Measurements from ENCODE around the gene ZNF185.
"Not testable (repeated sequence)": the region's sequence is repeated elsewhere in the genome, so short reads cannot be mapped to it uniquely, and the experiment has no call there.

The ZNF185 gene

DNA sequence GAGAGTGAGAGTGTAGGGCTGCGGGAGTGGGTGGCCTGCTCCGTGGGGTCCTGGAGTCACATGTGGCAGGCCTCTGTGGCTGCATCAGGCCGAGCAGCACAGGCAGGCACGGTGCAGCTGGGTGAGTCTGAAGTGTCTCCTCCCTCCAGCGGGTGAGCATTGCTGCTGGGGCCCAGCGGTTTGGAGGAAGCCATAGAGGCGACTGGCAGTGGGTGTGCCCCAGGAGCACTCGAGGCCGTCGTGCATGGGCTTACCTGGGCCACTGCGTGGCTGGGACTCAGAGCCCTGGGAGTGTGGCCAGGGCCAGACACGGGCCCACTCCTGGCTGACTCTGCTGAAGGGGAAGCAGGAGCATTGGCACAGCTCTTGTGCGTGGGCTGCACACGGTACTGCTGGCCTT, 10.6 kb downstream of the ZNF185 start:
- ATAC-seq (ENCODE audit: low read depth) = no peak
- TF ChIP-seq, protein P1, sequence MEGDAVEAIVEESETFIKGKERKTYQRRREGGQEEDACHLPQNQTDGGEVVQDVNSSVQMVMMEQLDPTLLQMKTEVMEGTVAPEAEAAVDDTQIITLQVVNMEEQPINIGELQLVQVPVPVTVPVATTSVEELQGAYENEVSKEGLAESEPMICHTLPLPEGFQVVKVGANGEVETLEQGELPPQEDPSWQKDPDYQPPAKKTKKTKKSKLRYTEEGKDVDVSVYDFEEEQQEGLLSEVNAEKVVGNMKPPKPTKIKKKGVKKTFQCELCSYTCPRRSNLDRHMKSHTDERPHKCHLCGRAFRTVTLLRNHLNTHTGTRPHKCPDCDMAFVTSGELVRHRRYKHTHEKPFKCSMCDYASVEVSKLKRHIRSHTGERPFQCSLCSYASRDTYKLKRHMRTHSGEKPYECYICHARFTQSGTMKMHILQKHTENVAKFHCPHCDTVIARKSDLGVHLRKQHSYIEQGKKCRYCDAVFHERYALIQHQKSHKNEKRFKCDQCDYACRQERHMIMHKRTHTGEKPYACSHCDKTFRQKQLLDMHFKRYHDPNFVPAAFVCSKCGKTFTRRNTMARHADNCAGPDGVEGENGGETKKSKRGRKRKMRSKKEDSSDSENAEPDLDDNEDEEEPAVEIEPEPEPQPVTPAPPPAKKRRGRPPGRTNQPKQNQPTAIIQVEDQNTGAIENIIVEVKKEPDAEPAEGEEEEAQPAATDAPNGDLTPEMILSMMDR (IDR thresholded peaks at IDR 0.05; ENCODE audit: poor library complexity, severe bottlenecking) = no peak
- Histone ChIP-seq H3K36me3 (ENCODE audit: low read depth) (no peaks in the 10 kb centered on the region), H3K9me3 (ENCODE audit: severe bottlenecking) (no peaks in the 10 kb centered on the region), H3K4me3 (ENCODE audit: severe bottlenecking) (no peak overlapping the region), H3K27me3 (ENCODE audit: insufficient read depth, poor library complexity, severe bottlenecking) (no peaks in the 10 kb centered on the region), H3K27ac (ENCODE audit: poor library complexity, severe bottlenecking) (no peak overlapping the region), H3K4me1 (ENCODE audit: insufficient read depth, poor library complexity, severe bottlenecking) (no peaks in the 10 kb centered on the region)
- DNase-seq (ENCODE audit: low spot score) = no peak

DNA sequence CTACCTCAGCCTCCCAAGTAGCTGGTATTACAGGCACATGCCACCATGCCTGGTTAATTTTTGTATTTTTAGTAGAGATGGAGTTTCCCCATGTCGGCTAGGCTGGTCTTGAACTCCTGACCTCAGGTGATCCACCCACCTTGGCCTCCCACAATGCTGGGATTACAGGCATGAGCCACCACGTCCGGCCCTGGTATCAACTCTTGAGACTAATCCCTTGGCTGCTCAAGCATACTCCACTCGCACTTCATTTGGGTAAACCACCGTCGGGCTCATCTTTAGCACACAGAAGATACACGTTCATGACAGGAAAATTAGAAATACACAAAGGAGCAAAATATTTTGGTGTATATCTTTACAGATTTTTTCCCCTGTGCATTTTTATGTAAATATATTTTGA, 12.2 kb downstream of the ZNF185 start:
- H3K4me1 ChIP-seq (ENCODE audit: insufficient read depth, poor library complexity, severe bottlenecking); H3K36me3 ChIP-seq (ENCODE audit: low read depth); H3K9me3 ChIP-seq (ENCODE audit: severe bottlenecking); ATAC-seq (ENCODE audit: low read depth); H3K27me3 ChIP-seq (ENCODE audit: insufficient read depth, poor library complexity, severe bottlenecking); H3K27ac ChIP-seq (ENCODE audit: poor library complexity, severe bottlenecking); DNase-seq (ENCODE audit: low spot score); H3K4me3 ChIP-seq (ENCODE audit: severe bottlenecking): not testable (repeated sequence)

DNA sequence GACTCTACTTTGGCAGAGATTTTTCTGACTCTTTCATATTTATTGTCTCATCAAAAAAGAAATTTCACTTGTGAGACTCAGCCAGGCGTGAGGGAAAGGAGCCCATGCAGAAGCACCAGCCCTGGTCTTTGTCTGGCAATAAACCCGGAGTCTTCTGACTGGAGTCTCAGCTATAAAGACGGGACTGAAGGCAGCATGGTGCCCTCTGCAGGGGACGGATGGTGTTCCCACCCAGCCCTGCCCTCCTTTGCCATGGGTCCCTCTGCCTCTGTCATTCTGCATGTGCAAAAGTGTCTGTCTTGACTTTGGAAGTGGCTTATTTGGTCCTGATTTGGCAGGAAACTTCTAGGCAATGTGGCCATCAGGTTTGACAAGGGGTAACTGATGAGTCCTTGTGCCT, 14.2 kb downstream of the ZNF185 start:
- DNase-seq (ENCODE audit: low spot score) (no peak), ATAC-seq (ENCODE audit: low read depth) (no peak)
- H3K9me3 ChIP-seq (ENCODE audit: severe bottlenecking) = no peaks in the 10 kb centered on the region
- TF ChIP-seq, protein P1 (IDR thresholded peaks at IDR 0.05; ENCODE audit: poor library complexity, severe bottlenecking) = no peak
- no peaks in the 10 kb centered on the region; the same call in 1 of the 2 replicates for H3K36me3 ChIP-seq (ENCODE audit: low read depth)
- H3K27ac ChIP-seq (ENCODE audit: poor library complexity, severe bottlenecking) = no peak overlapping the region
- H3K27me3 ChIP-seq (ENCODE audit: insufficient read depth, poor library complexity, severe bottlenecking) = no peaks in the 10 kb centered on the region
- no peaks in the 10 kb centered on the region for H3K4me1 ChIP-seq (ENCODE audit: insufficient read depth, poor library complexity, severe bottlenecking)
- no peak overlapping the region for H3K4me3 ChIP-seq (ENCODE audit: severe bottlenecking)

DNA sequence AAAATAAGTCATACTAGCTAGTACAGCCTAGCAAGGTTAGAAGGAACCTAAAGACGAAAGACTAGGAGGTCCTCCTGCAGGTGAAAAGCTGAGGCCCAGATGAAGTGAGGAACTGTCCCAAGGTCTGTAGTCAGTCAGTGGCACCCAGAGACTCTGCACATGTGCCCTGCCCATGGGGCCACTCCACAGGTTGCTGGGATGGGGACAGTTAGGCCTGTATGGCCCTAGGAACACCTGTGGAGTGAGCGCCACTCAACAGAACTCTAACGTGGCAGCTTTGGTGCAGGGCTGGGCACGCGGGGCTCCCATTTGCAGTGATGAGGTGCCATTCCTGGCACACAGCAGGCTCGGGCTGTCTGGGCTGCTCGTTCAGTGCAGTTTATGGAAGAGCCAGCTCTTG, 14.8 kb downstream of the ZNF185 start:
- ATAC-seq (ENCODE audit: low read depth) = no peak
- H3K4me1 ChIP-seq (ENCODE audit: insufficient read depth, poor library complexity, severe bottlenecking) = no peaks in the 10 kb centered on the region
- no peaks in the 10 kb centered on the region for H3K9me3 ChIP-seq (ENCODE audit: severe bottlenecking)

DNA sequence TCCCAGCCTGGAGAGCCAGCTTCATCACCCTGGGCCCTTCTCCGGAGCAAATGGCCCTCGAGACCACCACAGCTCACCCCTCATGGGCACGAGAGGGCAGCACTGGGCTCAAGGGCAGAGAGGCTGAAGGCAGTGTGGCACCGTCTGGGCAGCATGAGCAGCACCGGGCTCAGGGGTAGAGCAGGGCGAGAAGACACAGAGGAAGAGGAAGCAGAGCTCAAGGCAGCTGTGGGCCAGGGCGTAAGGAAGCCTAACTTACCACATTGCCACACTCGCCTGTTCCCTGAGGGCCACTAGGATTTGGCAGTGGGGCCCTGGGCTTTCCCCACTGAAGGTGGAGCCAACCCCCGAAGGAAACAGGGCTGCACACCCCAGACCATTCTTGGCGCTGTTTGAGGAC, 15.5 kb downstream of the ZNF185 start:
- ATAC-seq (ENCODE audit: low read depth) = no peak

More for the DNA sequence above, 14.8 kb downstream of the ZNF185 start:
- peaks cover 3% of the 10 kb centered on the region; the same call in 1 of the 2 replicates for H3K36me3 ChIP-seq (ENCODE audit: low read depth)
- no peaks in the 10 kb centered on the region for H3K27me3 ChIP-seq (ENCODE audit: insufficient read depth, poor library complexity, severe bottlenecking)
- no peak overlapping the region for H3K4me3 ChIP-seq (ENCODE audit: severe bottlenecking)
- H3K27ac ChIP-seq (ENCODE audit: poor library complexity, severe bottlenecking) = no peak overlapping the region
- no peak for DNase-seq (ENCODE audit: low spot score)
- TF ChIP-seq, protein P1 (IDR thresholded peaks at IDR 0.05; ENCODE audit: poor library complexity, severe bottlenecking) = no peak

More for the DNA sequence above, 15.5 kb downstream of the ZNF185 start:
- Histone ChIP-seq H3K36me3 (ENCODE audit: low read depth) (peaks cover 3% of the 10 kb centered on the region), H3K4me3 (ENCODE audit: severe bottlenecking) (no peak overlapping the region), H3K9me3 (ENCODE audit: severe bottlenecking) (no peaks in the 10 kb centered on the region), H3K27me3 (ENCODE audit: insufficient read depth, poor library complexity, severe bottlenecking) (no peaks in the 10 kb centered on the region), H3K4me1 (ENCODE audit: insufficient read depth, poor library complexity, severe bottlenecking) (no peaks in the 10 kb centered on the region), H3K27ac (ENCODE audit: poor library complexity, severe bottlenecking) (no peak overlapping the region)
- TF ChIP-seq, protein P1 (IDR thresholded peaks at IDR 0.05; ENCODE audit: poor library complexity, severe bottlenecking) = no peak
- DNase-seq (ENCODE audit: low spot score) = no peak

Measured in RWPE2 (cell line).